ENCODE measurements around the gene MIER1.
"Not testable (repeated sequence)": the region's sequence is repeated elsewhere in the genome, so short reads cannot be mapped to it uniquely, and the experiment has no call there.

MIER1 gene

DNA sequence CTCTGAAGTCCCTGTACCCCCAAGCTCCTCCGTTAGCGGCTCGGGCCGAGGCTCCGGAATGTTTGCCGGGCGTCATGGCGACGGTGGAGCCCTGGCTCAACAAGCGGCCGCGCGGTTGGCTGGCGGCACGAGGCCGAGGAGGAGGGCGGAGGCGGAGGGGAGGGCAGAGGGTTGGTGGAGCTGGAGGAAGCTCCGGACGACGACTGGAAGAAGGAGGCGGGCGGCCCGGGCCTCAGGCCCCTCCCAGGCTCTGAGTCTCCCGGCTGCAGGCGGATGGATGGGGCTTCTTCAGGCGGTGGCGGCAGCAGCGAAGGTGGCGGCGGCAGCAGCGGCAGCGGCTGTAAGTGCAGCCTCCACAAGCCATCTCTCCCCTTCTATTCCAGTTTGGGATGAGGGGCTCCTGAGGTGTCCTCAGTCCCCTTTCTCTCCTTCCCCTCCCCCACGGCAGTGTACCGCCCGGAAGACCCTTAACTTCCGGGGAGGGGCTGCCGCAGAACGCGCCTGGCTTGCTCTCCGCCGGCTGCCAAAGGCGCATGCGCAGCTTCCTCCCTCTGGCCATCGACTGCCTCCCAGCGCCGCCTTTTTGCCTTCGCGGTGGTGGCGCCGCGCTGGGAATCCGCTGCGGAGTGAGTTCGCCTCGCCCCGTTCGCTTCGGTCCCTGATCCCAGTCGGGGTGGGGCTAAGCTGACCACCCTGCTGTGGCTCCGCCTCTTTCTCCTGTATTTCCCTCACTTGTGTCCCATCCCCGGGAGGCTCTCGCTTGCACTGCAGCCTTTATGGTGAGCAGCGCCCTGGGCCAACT, at the start of gene MIER1, which contains the start of gene DNAI4:
Gene MIER1, plus strand, starts transcription at position 235 of the 802 bp plus-strand sequence. Its CDS starts 39 bp downstream, at position 274.
Gene DNAI4, minus strand, starts transcription at position 101 of the 802 bp plus-strand sequence. Its CDS starts 25 bp downstream, at position 76.
- DNase-seq, result peak; percentile 98

DNA sequence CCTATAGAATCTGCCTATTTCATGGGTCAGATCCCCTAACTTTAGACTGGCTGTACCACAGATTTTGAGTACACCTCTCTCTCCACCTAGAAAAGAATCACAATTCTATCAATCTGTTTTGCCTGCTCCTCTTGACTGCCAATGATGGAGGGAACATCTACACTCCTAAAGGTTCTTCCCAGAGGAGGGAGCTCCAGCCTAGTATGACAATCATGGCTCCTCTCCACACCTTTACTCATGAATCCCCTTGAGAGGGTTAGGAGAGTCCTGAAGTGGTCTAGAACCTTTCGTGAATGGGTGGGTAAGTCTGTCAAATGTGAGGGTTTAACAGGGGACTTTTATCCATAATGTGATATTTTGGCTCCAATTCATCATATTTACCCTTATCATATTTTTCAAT, 48.1 kb upstream of the MIER1 start:
- DNase-seq, result no peak

- no peak for DNase-seq
Measured at GRCh38 chr1:66889030-66889429, 35.8 kb upstream of the MIER1 start.

GRCh38 chr1:66890621-66891020, 34.2 kb upstream of the MIER1 start:
- no peak for DNase-seq

DNA sequence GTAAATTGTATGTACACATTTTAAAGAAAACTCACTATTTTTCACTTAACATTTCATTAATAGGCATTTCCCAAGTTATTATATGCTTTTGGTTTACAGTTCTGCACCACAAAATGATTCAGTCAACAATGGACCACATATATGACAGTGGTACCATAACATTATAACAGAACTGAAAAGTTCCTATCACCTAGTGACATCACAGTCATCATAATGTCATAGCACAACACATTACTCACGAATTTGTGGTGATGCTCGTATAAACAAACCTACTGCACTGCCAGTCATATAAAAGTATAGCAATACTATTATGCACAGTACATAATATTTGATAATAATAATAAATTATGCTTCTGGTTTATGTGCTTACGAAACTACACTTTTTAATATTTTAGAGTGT, 31.1 kb upstream of the MIER1 start:
- DNase-seq, result no peak

DNA sequence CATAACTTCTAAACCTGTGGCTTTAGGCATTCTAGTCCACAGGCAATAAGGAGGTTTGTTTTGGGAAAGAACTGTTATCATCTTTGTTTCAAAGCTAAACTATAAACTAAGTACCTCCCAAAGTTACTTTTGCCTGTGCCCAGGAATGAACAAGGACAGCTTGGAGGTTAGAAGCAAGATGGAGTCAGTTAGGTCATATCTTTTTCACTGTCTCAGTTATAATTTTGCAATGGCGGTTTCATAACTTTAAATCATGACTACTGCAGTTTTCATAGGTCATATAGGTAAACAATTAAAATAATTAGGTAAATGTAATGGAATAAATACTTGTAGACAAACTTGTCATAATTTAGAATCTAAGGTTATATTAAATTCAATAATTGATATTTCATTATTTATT, 9.6 kb upstream of the MIER1 start:
- DNase-seq, result not testable (repeated sequence)

DNA sequence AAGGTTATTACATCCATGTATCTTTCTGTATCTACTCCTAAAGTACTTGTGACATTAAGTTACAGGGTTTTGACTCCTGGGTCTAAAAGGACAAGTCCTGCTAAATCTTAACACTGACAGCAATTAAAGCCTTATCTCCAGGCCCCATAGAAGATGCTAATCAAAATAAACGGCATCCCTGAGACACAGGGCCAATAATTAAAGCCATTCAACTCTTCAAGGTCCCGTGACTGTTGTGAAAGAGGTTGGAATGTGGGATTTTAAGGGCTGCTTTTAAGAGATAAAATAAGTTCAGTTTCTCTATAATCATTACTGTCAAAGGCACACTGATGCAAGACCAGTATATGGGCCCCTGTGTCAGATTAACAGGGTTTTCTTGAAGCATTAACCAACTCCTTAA, 8.5 kb upstream of the MIER1 start:
- no peak for DNase-seq

- DNase-seq, result no peak
Measured at GRCh38 chr1:66917476-66917875, 7.3 kb upstream of the MIER1 start.

- no peak for DNase-seq
Measured at GRCh38 chr1:66919063-66919462, 5.7 kb upstream of the MIER1 start.

- no peak for DNase-seq
Measured at GRCh38 chr1:66919828-66920227, 5.0 kb upstream of the MIER1 start.

DNA sequence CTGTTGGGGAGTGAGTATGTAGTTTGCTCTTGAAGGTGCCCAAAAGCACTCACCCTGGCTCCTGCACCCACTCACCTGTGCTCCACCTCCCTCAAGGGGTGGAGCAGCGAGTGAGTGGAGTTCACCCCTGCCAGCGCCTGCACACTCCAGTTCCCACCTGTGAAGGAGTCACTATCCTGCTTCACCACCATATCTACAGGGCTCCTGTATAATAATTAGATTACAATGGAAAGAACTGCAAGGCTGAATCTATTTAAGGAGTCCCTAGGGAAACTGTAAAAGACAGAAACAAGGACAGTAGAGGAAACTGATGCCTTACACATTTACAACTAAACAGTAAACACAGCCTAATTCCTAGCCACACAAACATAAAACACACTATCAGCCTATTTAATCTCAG, 4.2 kb upstream of the MIER1 start:
- no peak for DNase-seq

- DNase-seq, result no peak
Measured at GRCh38 chr1:66925558-66925910, 744 bp downstream of the MIER1 start.

DNA sequence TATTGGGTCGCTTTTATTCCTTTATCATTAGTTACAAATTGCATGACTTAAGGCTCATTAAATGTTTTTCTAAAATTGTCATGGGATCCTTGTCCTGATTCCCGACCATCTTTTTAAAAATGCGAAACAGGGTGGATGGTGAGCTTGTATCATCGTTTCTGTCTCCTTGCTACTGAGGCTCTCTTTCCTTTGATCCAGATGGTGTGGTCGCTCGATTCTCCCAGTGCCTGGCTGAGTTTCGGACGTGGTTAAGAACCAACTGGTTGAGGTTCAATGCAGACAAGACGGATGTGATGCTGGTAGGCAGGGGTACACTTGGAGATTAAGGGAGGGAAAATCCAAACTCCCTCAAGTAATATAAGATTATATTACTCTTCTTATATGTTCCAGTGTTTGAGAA, 1.2 kb downstream of the MIER1 start:
- peak in 1 of 2 experiments; percentile 38 for DNase-seq

DNA sequence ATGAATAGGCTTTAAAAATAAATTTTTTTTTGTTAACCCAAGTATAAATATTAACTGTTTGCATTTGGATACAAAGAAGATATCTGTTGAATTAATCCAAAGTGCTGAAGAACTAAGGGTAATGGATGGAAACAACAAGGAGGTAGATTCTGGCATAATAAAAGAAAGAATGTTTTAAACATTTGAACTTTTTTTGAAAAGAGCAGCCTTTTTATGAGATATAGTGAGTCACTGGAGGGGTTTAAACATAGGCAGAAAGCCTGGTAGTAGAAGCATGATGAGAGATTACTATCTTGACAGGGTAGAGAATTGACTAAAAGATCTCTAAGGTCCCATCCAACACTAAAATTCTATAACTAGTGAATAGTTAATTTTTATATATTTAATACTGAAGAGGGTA, 2.7 kb downstream of the MIER1 start:
- no peak for DNase-seq

- peak in 1 of 2 experiments; percentile 30 for DNase-seq
Measured at GRCh38 chr1:66929146-66929688, 4.4 kb downstream of the MIER1 start.

GRCh38 chr1:66929691-66929998, 4.9 kb downstream of the MIER1 start:
- DNase-seq, result no peak

DNA sequence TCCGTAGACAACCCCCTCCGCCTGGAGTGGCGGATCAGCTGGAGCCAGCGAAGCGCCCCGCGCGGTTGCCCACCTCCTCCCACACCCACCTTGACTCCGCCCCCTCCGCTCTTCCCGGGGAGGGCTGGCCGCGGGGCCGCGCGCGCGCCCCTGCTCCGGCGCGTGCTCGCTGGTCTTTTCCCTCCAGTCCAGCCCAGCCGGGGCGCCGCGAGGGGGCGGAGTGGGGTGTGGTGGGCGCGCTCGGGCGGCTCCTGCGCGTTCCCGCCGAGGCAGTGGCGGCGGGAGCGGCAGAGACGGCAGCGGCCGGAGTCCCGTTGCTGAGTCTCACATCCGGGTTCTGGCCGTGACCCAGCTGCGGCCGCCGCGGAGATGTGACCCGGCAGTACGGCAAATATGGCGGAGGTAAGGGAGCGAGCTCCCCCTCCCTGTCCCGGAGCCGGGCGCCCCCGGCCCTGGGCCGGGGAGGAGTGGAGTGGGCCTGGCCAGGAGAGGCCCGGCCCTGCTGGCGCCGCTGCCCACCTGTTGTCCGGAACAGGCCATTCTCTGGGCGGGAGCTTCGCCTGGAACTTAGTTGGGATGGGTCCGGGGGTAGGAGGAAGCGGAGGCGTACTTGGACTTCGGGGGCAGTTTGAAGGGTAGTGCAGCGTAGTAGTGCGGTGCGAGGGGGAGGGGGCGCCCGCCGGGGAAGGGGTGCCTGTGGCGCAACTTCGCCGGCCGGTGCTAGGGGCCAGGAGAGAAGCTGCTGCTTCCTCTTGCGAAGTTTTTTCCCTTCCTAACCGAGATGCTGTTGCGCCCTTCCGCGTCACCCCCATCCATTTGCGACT, 5.4 kb downstream of the MIER1 start:
- peak; percentile 94 to 95 for DNase-seq

- peak in 1 of 2 experiments; percentile 64 for DNase-seq
Measured at GRCh38 chr1:66930823-66931174, 6.0 kb downstream of the MIER1 start.

- DNase-seq, result peak in 1 of 2 experiments; percentile 15
Measured at GRCh38 chr1:66931590-66931989, 6.8 kb downstream of the MIER1 start.

DNA sequence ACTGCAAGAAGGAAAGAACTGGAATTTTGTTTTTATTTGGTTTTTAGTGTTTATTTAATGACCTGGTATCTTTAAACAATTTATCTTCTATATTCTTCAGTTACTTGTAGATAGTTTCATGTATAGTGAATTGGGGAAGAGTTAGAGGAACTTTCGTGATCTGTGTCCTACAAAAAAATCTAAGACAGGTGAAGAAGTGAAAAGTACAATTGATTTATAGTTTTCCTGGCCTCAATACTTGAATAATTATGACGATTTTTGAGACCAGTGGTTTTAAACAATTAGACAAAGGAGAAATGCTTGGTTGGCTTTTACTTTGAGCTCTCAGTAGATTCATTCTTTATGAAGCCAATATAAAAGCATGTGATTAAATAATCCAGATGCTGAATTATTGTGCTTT, 7.5 kb downstream of the MIER1 start:
- DNase-seq, result no peak

DNA sequence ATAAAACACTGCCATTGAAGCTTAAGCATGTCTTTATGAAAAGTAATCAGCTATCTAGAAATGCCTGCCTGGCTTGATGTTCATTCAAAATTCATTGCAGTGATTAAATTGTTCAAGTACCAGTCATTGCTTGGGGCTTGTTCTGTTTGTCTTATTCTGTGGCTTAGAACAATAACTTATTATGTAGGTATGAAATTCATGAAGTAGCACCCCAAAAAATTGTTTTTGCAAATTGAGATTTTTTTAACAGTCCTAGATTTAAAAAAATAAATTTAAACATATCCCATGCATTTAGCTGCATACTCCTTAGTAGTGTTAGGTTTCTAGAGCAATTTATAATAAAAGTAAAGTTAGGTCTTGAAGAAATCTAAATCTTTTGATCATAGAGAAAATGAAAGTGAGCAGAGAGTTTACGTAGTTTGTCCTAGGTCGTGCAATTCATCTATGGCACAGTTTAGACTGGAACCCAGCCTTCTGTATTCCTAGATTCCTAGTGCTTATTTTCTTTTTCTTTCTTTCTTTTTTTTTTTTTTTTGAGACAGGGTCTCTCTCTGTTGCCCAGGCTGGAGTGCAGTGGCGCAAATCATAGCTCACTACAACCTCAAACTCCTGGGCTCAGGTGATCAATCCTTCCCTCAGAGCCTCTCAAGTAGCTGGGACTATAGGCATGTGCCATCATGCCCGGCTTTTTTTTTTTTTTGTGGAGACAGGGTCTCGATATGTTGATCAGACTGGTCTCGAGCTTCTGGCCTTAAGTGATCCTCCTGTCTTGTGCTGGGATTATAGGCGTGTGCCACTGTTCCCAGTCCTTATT, 9.3 kb downstream of the MIER1 start:
- no peak for DNase-seq

GRCh38 chr1:66937529-66938234, 12.9 kb downstream of the MIER1 start:
- DNase-seq, result no peak
